ENCODE data around the gene OSCP1.

OSCP1 gene

DNA sequence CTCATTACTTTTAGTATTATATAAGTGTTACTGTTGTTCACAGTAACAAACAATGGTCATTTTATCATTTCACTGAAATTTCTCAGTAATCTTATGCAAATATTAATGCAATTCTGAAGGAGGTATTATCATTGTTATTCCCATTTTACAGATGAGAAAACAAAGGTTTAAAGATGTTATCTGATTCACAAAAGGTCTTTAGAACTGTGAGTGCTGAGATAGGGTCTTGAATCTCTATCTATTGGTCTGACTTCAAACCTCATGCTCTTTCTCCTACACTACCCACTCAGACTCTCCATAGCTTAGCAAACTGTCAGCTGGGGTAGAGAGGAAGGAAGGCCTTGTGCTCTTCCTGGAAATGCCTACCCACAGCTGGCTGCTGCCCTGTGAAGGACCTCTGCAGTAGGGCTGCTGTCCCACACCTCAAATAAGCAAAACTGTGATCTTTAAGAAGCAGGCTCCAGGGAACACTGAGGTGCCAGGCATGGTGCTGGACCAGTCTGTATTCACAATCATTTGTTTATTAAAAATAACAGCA, 6.2 kb upstream of the OSCP1 start:
- in situ Hi-C loops (cut with HindIII; ENCODE audit: low sequenced_read_pairs): no loop called here
- TF ChIP-seq, protein P1, sequence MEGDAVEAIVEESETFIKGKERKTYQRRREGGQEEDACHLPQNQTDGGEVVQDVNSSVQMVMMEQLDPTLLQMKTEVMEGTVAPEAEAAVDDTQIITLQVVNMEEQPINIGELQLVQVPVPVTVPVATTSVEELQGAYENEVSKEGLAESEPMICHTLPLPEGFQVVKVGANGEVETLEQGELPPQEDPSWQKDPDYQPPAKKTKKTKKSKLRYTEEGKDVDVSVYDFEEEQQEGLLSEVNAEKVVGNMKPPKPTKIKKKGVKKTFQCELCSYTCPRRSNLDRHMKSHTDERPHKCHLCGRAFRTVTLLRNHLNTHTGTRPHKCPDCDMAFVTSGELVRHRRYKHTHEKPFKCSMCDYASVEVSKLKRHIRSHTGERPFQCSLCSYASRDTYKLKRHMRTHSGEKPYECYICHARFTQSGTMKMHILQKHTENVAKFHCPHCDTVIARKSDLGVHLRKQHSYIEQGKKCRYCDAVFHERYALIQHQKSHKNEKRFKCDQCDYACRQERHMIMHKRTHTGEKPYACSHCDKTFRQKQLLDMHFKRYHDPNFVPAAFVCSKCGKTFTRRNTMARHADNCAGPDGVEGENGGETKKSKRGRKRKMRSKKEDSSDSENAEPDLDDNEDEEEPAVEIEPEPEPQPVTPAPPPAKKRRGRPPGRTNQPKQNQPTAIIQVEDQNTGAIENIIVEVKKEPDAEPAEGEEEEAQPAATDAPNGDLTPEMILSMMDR (IDR thresholded peaks at IDR 0.05; ENCODE audit: low read depth, low read length, missing control alignments): no peak
- H3K4me3 ChIP-seq (ENCODE audit: low read depth, low read length): no peak overlapping the region
- DNase-seq (ENCODE audit: low read depth): no peak

DNA sequence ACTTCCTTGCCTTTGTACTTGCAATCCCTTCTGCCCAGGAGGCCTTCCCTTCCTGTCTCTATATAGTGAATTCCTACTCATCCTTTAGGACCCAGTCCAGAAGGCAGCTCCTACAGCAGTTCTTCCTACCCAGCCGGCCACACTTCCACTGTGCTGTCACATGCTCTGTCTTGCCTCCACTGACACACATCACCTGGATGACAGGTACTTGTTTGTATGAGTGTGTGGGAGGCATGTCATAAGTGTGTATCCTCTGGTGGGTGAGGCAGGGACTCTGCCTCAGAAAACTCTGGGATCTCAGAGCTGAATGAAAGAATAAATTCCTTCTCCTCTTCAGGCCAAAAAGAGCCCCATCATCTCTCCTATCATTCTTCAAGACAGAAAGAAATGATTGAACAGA, 5.1 kb upstream of the OSCP1 start:
- no peak for DNase-seq (ENCODE audit: low read depth)
- H3K4me3 ChIP-seq (ENCODE audit: low read depth, low read length): no peak overlapping the region
- in situ Hi-C loops (cut with HindIII; ENCODE audit: low sequenced_read_pairs): no loop called here
- TF ChIP-seq, protein P1 (IDR thresholded peaks at IDR 0.05; ENCODE audit: low read depth, low read length, missing control alignments): no peak

DNA sequence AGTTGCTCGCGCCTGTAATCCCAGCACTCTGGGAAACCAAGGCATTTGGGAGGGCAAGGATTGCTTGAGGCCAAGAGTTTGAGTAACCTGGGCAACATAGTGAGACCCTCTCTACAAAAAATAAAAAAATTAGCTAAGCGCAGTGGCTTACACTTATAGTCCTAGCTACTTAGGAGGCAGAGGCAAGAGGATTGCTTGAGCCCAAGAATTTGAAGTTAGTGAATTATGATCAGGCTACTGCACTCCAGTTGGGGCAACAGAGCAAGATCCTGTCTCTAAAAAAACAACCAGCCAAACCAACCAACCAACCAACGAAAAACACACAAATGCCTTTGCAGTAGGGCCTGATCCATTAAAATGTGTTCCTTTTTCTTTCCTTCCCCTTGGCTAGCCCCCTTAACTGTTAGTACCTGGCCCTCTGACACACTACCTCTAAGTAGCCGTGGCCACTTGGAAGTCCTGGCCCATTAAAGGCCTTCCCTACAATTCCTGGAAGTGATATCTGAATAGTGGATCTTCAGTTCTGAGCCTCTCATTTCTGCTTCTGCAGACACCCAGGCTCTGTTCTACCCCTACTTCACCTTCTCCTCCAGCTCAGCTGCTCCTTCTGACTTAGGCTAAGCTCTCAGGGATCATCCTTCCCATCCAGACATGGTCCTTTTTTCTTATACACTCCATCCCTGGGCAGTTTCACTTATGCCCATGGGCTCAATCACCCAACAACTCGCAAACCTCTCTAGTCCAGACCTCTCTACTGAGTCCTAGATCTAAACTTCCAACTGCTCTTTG, 3.5 kb upstream of the OSCP1 start:
- H3K4me3 ChIP-seq (ENCODE audit: low read depth, low read length): no peak overlapping the region
- in situ Hi-C loops (cut with HindIII; ENCODE audit: low sequenced_read_pairs): no loop called here
- no peak for DNase-seq (ENCODE audit: low read depth)
- TF ChIP-seq, protein P1 (IDR thresholded peaks at IDR 0.05; ENCODE audit: low read depth, low read length, missing control alignments): no peak

DNA sequence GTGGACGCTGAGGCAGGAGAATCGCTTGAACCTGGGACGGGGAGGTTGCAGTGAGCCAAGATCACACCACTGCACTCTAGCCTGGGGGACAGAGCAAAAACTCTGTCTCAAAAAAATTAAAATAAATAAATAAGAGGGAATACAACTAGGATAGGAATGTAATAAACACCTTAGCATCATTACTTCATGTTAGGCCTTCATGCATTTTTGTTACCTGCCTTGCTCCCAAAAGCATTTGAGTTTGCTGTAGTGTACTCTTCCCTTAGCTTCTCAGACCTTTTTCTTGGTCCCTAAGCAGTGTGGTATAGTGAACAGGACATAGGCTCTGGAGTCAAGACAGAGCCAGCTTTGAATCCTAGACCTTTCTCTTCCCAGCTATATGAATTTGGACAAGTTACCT, 2.8 kb upstream of the OSCP1 start:
- H3K4me3 ChIP-seq (ENCODE audit: low read depth, low read length): no peak overlapping the region
- in situ Hi-C loops (cut with HindIII; ENCODE audit: low sequenced_read_pairs): no loop called here
- no peak for DNase-seq (ENCODE audit: low read depth)
- TF ChIP-seq, protein P1 (IDR thresholded peaks at IDR 0.05; ENCODE audit: low read depth, low read length, missing control alignments): no peak

DNA sequence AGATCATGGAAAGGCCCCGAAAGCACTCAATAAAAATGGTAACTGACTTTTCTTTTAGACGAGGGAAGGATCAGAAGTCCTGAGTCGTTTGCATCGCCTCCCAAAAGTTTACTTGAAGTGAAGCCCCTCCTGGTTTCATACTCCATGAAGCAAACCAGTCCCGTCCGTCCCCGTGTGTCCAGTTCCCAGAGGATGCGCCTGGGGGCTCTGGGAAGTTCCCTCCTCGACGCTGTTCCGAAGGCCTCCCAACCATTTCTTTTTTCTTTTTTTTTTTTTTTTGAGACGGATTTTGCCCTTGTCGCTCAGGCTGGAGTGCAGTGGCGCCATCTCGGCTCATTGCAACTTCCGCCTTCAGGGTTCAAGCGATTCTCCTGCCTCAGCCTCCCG, 661 bp upstream of the OSCP1 start:
- in situ Hi-C loops (cut with HindIII; ENCODE audit: low sequenced_read_pairs): no loop called here
- H3K4me3 ChIP-seq (ENCODE audit: low read depth, low read length): peak overlapping the region; percentile 65
- no peak for DNase-seq (ENCODE audit: low read depth)
- TF ChIP-seq, protein P1 (IDR thresholded peaks at IDR 0.05; ENCODE audit: low read depth, low read length, missing control alignments): no peak

DNA sequence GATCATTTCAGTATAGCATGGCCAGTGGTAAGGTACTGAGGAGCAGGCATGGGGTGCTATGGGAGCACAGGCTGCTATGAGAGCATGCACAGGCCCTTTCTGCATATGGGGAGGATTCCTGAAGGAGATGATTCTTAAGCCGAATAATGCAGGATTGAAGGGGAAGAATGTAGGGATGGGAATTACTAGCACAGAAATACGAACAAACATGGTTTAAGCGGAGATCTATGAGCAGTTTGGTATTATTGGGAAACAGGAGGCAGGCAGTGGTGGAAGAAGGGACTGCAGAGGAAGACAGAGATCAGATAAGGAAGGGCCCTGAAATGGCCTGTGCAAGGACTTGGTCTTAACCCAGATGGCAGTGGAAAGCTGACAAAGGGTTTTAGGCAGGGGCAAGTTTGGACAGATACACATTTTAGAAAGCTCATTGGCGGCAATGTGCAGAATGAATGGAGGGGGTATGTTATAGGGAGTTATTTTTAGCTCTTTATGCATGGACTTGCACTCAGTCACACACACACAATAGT, 1.7 kb downstream of the OSCP1 start:
- TF ChIP-seq, protein P1 (IDR thresholded peaks at IDR 0.05; ENCODE audit: low read depth, low read length, missing control alignments): no peak
- in situ Hi-C loops (cut with HindIII; ENCODE audit: low sequenced_read_pairs): no loop called here
- H3K4me3 ChIP-seq (ENCODE audit: low read depth, low read length): no peak overlapping the region
- DNase-seq (ENCODE audit: low read depth): no peak

All from astrocyte of the cerebellum (primary cell).